ENCODE data around the gene HEXD.
A peak's percentile ranks its signal among the peaks of the same experiment; 100 is the strongest.
"Not testable (repeated sequence)": the region's sequence is repeated elsewhere in the genome, so short reads cannot be mapped to it uniquely, and the experiment has no call there.

The HEXD gene

GRCh38 chr17:82396601-82397435, 21.3 kb upstream of the HEXD start:
- DNase-seq (ENCODE audit: extremely low read depth in 1 of 2, low read depth in 1 of 2), result no peak

GRCh38 chr17:82397449-82398335, 20.5 kb upstream of the HEXD start:
- DNase-seq (ENCODE audit: extremely low read depth in 1 of 2, low read depth in 1 of 2), result no peak

DNA sequence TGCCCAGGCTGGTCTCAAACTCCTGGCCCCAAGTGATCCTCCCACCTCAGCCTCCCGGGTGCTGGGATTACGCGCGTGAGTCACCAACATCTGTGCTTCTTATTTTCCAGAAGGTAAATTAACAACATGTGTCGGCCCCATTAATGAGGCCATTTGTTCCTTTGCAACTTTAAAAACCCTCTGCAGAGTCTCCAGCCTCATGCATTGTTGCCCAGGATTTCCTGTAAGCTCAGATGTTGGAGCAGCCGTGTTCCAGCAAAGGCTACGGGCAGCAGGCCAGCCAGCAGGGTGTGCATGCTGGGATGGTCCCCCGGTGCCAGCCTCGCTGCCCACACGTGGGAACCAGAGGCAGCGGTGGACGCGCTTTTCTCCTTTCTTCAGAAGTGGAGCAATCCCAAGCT, 19.1 kb upstream of the HEXD start:
- DNase-seq (ENCODE audit: extremely low read depth in 1 of 2, low read depth in 1 of 2), result no peak

DNA sequence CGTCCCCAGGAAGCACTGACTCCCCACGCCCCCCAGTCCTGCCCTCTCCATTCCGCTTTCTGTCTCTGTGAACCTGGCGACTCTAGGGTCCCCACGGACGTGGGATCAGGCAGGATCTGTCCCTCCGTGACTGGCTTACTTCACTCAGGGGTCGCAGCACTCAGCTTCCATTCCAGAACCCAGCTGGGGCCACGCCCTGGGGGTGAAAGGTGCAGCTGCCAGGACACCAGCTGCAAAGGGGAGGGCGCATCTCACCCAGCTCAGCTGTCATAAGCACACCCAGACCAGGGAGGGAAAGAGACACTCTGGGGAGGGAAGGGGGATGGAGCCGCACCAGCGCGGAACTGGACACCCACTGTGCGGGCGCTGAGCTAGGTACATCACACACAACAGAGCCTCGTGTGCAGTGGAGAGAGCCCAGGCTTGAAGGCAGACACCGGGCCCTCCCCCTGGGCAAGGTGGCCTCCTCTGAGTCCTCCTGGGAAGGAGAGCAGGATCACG, 18.5 kb upstream of the HEXD start:
- DNase-seq (ENCODE audit: extremely low read depth in 1 of 2, low read depth in 1 of 2), result no peak

- DNase-seq (ENCODE audit: extremely low read depth in 1 of 2, low read depth in 1 of 2), result no peak
Measured at GRCh38 chr17:82400206-82400605, 17.9 kb upstream of the HEXD start.

DNA sequence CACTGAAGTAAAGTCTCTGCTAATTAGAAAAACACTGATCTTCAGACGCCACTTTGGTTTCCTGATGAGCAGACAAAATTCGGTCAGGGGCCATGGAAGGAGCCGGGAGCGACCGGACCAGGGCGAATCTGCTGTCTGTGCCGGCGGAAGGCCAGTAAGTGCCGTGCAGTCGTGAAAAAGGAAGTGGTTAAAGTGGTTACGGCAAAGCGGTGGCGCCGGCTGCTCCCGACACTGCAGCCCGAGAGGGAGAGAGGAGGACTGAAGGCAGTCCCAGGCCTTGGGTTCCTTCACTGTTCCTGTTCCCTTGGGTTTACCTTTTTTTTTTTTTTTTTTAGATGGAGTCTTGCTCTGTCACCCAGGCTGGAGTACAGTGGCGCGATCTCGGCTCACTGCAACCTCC, 17.3 kb upstream of the HEXD start:
- DNase-seq (ENCODE audit: extremely low read depth in 1 of 2, low read depth in 1 of 2), result peak; percentile 20 to 38

- no peak for DNase-seq (ENCODE audit: extremely low read depth in 1 of 2, low read depth in 1 of 2)
Measured at GRCh38 chr17:82402865-82403264, 15.3 kb upstream of the HEXD start.

DNA sequence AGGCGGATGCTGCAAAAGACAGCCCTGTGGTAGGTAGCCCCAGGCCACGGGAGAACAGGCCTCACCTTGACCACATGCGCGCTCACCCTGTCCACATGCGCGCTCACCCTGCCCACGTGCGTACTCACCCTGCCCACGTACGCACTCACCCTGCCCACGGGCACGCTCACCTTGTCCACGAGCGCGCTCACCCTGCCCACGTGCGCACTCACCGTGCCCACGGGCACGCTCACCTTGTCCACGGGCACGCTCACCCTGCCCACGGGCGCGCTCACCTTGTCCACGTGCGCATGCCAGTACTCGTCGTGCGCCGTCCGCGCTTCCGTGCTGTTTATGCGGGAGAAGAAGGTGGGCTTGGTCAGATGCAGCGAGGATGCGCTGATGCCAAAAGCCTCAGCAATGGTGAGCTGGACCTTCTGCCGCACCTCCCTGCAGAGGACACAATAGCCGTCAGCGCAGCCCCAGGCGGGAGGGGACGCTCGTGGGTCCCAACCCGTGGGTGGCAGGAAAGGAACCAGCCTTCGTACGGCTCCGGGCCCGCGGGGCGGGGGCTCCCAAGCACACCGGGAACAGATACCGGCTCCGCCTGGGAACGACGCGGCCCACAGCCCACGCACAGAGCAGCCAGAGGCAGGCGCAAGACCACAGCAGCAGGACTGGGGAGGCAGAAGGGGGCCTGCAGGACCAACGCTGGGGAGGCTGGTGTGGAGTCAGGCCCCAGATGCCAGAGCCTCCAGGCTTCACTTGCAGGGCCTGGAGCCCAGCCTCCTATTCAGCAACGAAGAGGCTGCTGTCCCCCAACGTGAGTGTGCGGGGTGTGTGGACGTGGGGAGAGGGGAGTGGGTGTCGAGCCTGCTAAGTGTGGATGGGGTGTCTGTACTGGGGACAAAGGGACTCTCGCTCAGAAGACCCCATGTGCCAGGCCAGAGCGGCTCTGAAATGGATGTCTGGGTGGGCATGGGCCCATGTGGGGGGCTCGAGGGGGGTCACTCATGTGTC, 14.2 kb upstream of the HEXD start:
- DNase-seq (ENCODE audit: extremely low read depth in 1 of 2, low read depth in 1 of 2), result no peak

DNA sequence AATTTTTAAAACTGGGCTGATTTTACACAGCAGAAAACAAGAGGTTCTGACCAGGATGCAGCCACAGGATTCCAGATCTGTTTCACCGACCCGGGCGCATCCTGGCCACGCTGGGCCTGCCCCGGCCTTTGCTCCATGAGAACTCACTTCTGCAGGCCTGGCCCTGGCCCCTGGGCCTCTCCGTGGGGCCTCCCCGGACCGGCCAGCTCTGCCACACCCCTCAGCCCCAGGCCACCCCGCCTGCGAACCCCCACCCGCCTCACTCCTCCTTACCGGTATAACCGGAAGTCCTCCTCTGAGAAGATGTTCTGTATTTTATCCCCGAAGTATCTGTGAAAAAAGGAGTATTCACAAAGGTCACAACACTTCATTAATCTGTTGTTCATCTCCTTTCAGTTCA, 13.1 kb upstream of the HEXD start:
- no peak for DNase-seq (ENCODE audit: extremely low read depth in 1 of 2, low read depth in 1 of 2)

GRCh38 chr17:82406131-82406671, 11.9 kb upstream of the HEXD start:
- no peak for DNase-seq (ENCODE audit: extremely low read depth in 1 of 2, low read depth in 1 of 2)

- no peak for DNase-seq (ENCODE audit: extremely low read depth in 1 of 2, low read depth in 1 of 2)
Measured at GRCh38 chr17:82407255-82407654, 10.9 kb upstream of the HEXD start.

DNA sequence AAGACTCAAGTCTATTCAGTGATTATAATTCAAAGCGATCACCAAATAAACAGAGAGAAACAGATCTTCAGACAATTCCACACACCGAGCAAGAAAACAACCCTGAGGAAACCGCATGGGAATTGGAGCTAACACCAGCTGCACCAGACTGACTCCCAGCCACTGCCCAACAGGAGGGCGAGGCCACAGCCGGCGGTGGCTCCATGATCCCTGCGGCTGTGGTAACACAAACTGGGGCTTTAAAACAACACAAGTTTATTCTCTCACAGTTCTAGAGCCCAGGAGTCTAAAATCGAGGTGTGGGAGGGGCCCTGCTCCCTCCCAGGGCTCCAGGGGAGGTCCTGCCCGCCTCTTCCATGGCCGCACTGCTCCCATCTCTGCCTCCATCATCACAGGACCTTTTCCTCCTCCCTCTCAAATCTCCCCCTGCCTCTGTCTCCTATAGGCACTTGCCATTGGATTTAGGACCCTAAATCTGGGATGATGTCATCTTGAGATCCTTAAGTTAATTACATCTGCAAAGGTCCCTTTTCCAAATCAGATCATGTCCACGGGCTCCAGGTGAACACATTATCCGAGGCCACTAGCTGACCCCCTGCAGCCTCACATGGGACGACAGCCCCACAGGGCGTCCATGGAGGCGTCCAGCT, 9.7 kb upstream of the HEXD start:
- DNase-seq (ENCODE audit: extremely low read depth in 1 of 2, low read depth in 1 of 2), result no peak

DNA sequence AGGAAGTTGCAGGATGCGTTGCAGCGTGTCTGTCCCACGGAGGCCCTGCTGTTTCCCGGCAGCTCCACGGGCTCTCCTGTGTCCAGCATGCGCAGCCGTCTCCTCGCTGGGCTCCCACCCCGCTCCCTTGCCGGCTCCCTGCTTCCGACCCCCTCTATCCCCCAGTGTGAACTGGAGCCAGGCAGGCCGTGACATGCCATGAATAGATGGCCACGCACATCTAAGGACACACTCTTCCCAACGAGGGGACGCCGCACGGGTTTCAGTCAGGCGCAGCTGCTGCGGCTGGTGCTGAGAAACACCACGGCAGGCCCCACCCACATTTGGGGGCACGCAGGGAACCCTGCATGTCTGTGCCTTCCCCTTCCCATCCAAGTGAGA, 9.2 kb upstream of the HEXD start:
- no peak for DNase-seq (ENCODE audit: extremely low read depth in 1 of 2, low read depth in 1 of 2)

DNA sequence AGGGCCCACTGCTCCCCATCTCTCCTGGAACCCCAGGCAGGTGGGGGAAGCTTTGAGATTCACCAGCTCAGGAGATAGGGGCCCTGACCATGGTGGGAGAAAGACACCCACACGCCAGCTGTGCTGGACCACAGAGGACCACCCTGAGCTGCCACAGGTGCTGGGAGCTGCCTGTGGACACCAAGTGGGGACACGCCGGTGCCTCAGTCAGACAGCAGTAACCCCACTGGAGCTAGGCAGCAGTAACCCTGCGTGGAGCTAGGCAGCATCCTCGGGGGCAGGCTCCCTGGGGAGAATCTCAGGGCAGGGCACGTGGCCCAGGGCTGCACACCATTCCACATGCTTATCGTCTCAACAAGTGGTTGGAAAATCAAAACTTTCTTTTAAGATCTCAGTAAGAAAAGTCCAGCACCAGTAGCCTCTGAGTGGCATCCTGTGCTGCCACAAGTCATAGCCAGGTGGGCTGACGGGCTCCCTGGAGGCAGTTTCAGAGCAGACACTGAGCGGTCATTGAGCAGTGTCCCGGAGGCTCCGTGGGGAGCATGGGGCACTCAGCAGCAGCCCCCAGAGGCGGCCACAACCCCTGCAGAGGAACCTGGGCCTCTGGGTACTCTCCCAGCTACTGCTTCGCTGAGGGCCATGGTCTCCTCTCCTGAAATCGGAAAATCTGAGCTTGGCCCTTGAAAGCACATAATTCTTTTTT, 8.0 kb upstream of the HEXD start:
- DNase-seq (ENCODE audit: extremely low read depth in 1 of 2, low read depth in 1 of 2), result no peak

DNA sequence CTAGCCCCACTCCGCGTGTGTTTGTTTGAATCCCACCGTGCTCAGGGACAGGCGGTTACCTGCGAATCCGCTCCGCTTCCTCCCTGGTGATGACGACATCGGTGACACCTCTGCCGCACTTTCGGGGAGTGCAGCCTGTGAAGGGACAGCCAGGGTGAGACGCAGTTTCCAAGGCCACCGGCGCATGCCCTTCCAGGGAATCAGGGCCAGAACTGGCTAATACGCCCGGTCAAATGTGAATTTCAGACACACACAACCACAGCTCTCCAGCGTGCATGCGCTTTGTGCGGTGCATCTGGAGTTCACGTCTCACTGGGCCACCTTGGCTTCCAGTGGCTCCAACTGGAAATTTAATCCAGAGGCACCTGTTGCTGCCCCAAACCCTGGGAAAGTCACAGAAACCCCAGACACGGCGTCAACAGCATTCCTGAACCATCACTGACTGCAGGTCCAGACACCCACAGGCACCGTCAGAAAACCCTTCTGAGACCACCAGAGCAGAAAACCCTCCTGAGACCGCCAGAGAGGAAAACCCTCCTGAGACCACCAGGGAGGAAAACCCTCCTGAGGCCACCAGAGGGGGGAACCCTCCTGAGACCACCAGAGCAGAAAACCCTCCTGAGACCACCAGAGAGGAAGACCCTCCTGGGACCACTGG, 6.6 kb upstream of the HEXD start:
- DNase-seq (ENCODE audit: extremely low read depth in 1 of 2, low read depth in 1 of 2), result no peak

DNA sequence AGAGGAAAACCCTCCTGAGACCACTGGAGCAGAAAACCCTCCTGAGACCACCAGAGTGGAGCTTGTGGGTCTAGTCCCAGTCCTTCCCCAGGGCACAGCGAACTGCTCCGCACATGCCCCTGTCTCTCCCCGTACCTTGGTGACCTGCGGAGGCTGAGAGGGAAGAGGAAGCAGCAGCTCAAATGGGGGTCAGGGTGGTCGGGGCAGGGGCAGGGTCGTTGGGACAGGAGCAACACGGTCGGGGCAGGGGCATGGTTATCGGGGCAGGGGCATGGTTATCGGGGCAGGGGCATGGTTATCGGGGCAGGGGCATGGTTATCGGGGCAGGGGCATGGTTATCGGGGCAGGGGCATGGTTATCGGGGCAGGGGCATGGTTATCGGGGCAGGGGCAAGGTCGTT, 6.1 kb upstream of the HEXD start:
- not testable (repeated sequence) for DNase-seq (ENCODE audit: extremely low read depth in 1 of 2, low read depth in 1 of 2)

DNA sequence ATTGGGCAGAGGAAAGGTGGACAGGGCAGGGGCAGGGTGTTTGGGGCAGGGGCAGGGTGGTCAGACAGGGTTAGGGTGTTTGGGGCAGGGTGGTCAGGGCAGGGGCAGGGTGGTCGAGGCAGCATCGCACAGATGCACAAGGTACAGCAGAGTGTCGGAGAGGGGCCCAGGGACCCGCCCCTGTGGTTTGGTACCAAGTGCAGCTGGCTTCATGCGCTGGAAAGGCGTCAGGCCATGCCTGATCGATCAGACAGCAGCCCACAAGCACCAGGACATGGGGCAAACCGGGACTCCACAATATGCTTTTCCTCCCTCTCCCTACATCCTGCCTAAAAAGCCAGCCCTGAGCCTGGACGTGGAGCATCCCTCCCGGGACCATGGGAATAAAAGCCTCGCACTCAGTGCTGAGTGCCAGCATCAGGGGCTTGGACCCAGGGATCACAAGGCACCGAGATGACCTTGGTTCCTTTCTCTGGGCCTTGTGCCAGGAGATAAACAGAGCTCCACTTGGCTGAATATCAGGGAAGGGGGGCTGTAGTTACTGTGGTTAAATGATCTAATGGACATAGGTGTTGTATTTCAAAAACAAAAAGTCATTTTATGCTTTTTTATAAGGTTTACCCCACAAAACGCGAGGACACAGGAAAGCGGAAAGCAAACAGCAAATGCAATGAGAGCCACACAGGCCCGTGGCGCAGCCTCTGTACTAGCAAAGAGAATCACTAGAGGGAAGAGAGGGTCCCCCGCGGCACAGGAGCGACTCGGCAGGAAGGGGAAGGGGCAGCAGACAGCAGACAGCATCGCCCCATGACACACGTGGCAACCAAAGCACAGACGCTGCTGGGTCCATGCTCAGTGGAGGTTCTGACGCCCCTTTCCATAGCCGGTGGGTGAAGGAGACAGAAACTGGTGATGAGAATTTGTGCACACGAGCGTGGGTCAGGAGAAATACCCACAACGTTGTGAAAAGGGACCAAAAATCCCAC, 5.3 kb upstream of the HEXD start:
- no peak for DNase-seq (ENCODE audit: extremely low read depth in 1 of 2, low read depth in 1 of 2)

All from stimulated activated CD8-positive, alpha-beta memory T cell treated with anti-CD3 and anti-CD28 coated beads, Interleukin-7, amount 100 ng/mL, for 48 hours (primary cell).